OCI-LY1 (cell line): Measurements from ENCODE around the gene GTF2B.

Source experiments
- H2AFZ ChIP-seq: fragments of 200-600 bp; sonication (generic), shearing (Covaris generic); 2 replicates; pipeline ENCODE4 v1.6.0; 2014; ENCODE audit warnings: antibody characterized with exemption, mild to moderate bottlenecking, low read length
- H3F3A ChIP-seq: fragments of 200-600 bp; sonication (generic), shearing (Covaris generic); 2 replicates; pipeline ENCODE4 v1.6.0; 2014; ENCODE audit warnings: mild to moderate bottlenecking, antibody characterized with exemption, low read length, moderate library complexity; ENCODE audit not compliant: insufficient read depth
- H3K27ac ChIP-seq: fragments of 200-600 bp; sonication (generic); 2 replicates; pipeline ENCODE4 v1.5.1; 2014; ENCODE audit warnings: low read length, mixed run types, mild to moderate bottlenecking, low read depth; ENCODE audit not compliant: poor library complexity, severe bottlenecking
- H3K27me3 ChIP-seq: fragments of 200-600 bp; sonication (generic); 2 replicates; pipeline ENCODE4 v1.6.0; 2014; ENCODE audit warnings: antibody characterized with exemption, mild to moderate bottlenecking, low read length, moderate library complexity; ENCODE audit not compliant: insufficient read depth
- H3K36me3 ChIP-seq: fragments of 200-600 bp; sonication (generic); 2 replicates; pipeline ENCODE4 v1.6.1; 2014; ENCODE audit warnings: mild to moderate bottlenecking, antibody characterized with exemption, low read length, moderate library complexity, mixed read lengths; ENCODE audit not compliant: insufficient read depth
- H3K4me1 ChIP-seq: fragments of 200-600 bp; sonication (generic); 2 replicates; pipeline ENCODE4 v1.5.1; 2014; ENCODE audit warnings: mild to moderate bottlenecking, low read length, moderate library complexity; ENCODE audit not compliant: insufficient read depth, severe bottlenecking
- H3K4me2 ChIP-seq: fragments of 200-600 bp; sonication (generic), shearing (Covaris generic); 2 replicates; pipeline ENCODE4 v1.6.1; 2014; ENCODE audit warnings: low read length
- H3K4me3 ChIP-seq: fragments of 200-600 bp; sonication (generic); 2 replicates; pipeline ENCODE4 v1.5.1; 2014; ENCODE audit warnings: low read length, low read depth, mild to moderate bottlenecking, mixed read lengths; ENCODE audit not compliant: poor library complexity, severe bottlenecking
- H3K79me2 ChIP-seq: fragments of 200-600 bp; shearing (Covaris generic); 2 replicates; pipeline ENCODE4 v1.6.1; 2016; ENCODE audit warnings: mixed run types, low read length, mixed read lengths; ENCODE audit not compliant: insufficient read depth
- H3K9ac ChIP-seq: fragments of 200-600 bp; sonication (generic), shearing (Covaris generic); 2 replicates; pipeline ENCODE4 v1.6.1; 2014; ENCODE audit warnings: mild to moderate bottlenecking, low read length, mixed read lengths
- H3K9me2 ChIP-seq: fragments of 200-600 bp; sonication (generic), shearing (Covaris generic); 2 replicates; pipeline ENCODE4 v1.6.1; 2014; ENCODE audit warnings: low read depth, mild to moderate bottlenecking, low read length, mixed read lengths
- H3K9me3 ChIP-seq: fragments of 200-600 bp; shearing (Covaris generic); 2 replicates; pipeline ENCODE4 v1.6.1; 2014; ENCODE audit warnings: low read length, mixed read lengths
- H4K20me1 ChIP-seq: fragments of 200-600 bp; sonication (generic), shearing (Covaris generic); 2 replicates; pipeline ENCODE4 v1.6.0; 2016; ENCODE audit warnings: mild to moderate bottlenecking, low read length; ENCODE audit not compliant: insufficient read depth
- CTCF ChIP-seq: fragments of 200-600 bp; sonication (generic), shearing (Covaris generic); IDR thresholded peaks from 2 replicates; pipeline ENCODE4 v1.5.1; 2017; ENCODE audit warnings: mild to moderate bottlenecking, antibody characterized with exemption, low read length, moderate library complexity, mixed read lengths
- EZH2 ChIP-seq: fragments of 200-600 bp; sonication (generic), shearing (Covaris generic); IDR thresholded peaks from 2 replicates; pipeline ENCODE4 v1.8.0; 2017; ENCODE audit warnings: borderline replicate concordance, mixed run types, mild to moderate bottlenecking, antibody characterized with exemption, low read length, moderate library complexity, mixed read lengths

The GTF2B gene

GRCh38 chr1:88802950-88803349, 88.4 kb downstream of the GTF2B start:
- Histone ChIP-seq H3K9me3 (0 out of 2 replicates have a peak, but pooled peaks cover 4% of the 10 kb centered on the region), H3K27ac (peak overlapping the region; percentile 48), H2AFZ (no peak overlapping the region), H3K9me2 (no peaks in the 10 kb centered on the region), H3K4me3 (no peak overlapping the region), H3K79me2 (no peaks in the 10 kb centered on the region), H3K9ac (no peak overlapping the region), H3K4me1 (no peaks in the 10 kb centered on the region), H4K20me1 (no peaks in the 10 kb centered on the region), H3K36me3 (peaks cover 67% of the 10 kb centered on the region), H3F3A (no peaks in the 10 kb centered on the region), H3K27me3 (no peaks in the 10 kb centered on the region), H3K4me2 (no peak overlapping the region)
- TF ChIP-seq EZH2 (no peak), CTCF (no peak)
